NB4 (cell line): Measurements from ENCODE around the gene BCL2.

ENCODE experiments used
- DNase-seq: peaks from one replicate; pipeline ENCODE4 v3.0.0; 2010; ENCODE audit warnings: low read depth
- H3K4me3 ChIP-seq: one replicate; pipeline ENCODE4 v1.5.1; 2011; ENCODE audit warnings: mild to moderate bottlenecking, low read depth, low read length, moderate library complexity
- CTCF ChIP-seq: IDR thresholded peaks from one replicate; pipeline ENCODE4 v1.5.1; 2012; ENCODE audit warnings: low read depth, low read length
- MAX ChIP-seq: IDR thresholded peaks from 2 replicates; pipeline ENCODE4 v1.6.1; 2011; ENCODE audit warnings: low read depth, low read length
- MYC ChIP-seq: IDR thresholded peaks from 2 replicates; pipeline ENCODE4 v1.6.1; 2011; ENCODE audit warnings: low read depth, low read length
- POLR2A ChIP-seq: IDR thresholded peaks from 2 replicates; pipeline ENCODE4 v1.6.1; 2011; ENCODE audit warnings: mild to moderate bottlenecking; ENCODE audit not compliant: insufficient read length; ENCODE audit errors: extremely low read depth

BCL2 gene

DNA sequence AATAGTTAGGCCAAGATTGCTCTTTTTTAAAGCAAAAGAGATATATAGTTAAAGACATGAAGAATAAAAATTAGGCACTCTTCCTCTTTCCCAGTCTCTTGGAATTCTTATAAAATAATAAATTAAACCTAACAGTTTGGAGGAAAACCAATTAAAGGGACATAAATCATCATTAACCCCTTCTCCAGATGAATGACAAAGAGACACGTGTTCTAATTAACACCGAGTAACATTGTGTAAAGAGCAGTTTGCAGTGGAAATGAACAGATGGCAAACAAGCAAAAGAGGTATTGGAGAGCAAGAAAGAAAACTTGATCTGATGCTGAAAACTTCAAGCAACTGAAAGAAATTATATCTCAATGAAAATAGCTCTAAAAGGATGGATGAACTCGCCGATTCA is 48.4 kb downstream of the BCL2 start:
- TF ChIP-seq MAX: no peak
- no peak for TF ChIP-seq POLR2A
- no peak for TF ChIP-seq MYC
- no peak for TF ChIP-seq CTCF
- DNase-seq: no peak
- H3K4me3 ChIP-seq: no peak overlapping the region

DNA sequence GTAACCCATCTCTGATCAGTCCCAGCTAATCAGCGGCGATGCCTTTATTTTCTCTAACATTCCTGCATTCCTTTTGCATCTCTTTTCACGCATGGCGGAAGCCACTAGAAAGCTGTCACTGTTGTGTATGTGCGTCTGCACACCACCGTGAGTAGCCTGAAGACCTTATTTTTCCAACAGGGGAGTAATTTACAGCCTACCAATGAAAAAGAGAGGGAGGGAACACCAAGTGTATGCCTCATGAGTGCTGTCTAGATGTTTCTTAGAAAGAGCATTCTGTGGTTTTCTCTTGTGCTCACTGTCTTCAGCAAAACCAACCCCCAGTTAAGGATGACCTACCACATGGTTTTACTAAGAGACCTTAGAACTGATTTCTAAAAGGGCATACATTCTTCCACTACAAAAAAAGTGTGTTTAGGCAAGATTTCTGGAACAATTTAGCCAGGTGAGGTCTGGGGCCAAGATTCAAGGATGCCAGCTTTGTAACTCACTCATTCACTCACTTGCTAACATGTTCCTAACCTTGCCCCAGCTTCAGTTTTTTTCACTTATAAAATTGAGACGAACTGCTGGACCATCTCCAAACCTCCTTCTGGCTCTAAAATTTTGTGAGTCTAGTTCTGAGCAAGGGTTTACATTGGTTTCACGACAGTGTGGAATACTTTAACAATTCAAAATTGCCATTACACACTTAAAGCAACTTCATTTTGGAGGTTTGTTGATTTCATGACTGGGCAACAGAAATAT is 51.4 kb downstream of the BCL2 start:
- no peak for DNase-seq
- H3K4me3 ChIP-seq: no peak overlapping the region
- TF ChIP-seq POLR2A (no peak), MAX (no peak), MYC (no peak), CTCF (no peak)

GRCh38 chr18:63266888-63267790 is 52.4 kb downstream of the BCL2 start:
- no peak for DNase-seq
- H3K4me3 ChIP-seq: no peak overlapping the region
- TF ChIP-seq CTCF: no peak
- no peak for TF ChIP-seq POLR2A
- no peak for TF ChIP-seq MYC
- TF ChIP-seq MAX: no peak

GRCh38 chr18:63265326-63265725 is 54.2 kb downstream of the BCL2 start:
- TF ChIP-seq MAX: no peak
- no peak for TF ChIP-seq CTCF
- TF ChIP-seq MYC: no peak
- no peak for TF ChIP-seq POLR2A
- no peak overlapping the region for H3K4me3 ChIP-seq
- DNase-seq: no peak

DNA sequence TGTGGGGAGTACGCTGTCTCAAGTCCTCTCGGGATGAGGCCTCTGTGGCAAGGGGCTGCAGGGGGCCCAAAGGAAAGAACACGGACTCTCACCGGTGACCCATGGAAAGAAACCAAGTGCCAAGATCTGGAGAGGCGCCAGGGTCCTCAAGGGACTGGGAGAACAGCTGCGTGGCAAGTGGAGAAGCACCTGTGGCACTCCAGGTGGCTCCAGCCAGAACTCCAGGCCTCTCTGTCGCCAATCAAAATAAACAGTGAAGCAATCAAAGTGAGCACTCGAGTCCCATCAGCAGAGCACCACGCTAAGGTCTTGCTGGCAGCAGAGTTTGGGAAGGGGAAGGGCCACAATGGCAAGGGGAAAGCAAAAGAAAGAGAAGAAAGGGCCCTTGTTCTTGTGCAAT is 54.7 kb downstream of the BCL2 start:
- no peak for DNase-seq
- H3K4me3 ChIP-seq: no peak overlapping the region
- TF ChIP-seq MAX (no peak), MYC (no peak), POLR2A (no peak), CTCF (no peak)
